Liver (tissue), 9 donors: ENCODE measurements around the gene ARHGAP8. TPM values are rescaled to one million over a fixed set of nuclear protein-coding genes. Genes with fewer than 3 reads are reported as not detected.

Experiments
- DNase-seq: peaks from one replicate; pipeline ENCODE4 v3.0.0-alpha.2; 2017; ENCODE audit warnings: low spot score
- H3K27ac ChIP-seq, 2 donors: one replicate each; pipeline ENCODE4 v1.7.0; 2013; ENCODE audit warnings: inconsistent platforms in 2 of 2, low read length in 2 of 2, control low read depth in 1 of 2, low read depth in 1 of 2, mild to moderate bottlenecking in 1 of 2
- H3K27me3 ChIP-seq, 4 donors: one replicate each; pipeline versions ENCODE4 v1.6.1 to v1.7.0; 2013; ENCODE audit warnings: low read length in 3 of 4, inconsistent platforms in 1 of 4, mild to moderate bottlenecking in 1 of 4, moderate library complexity in 1 of 4; ENCODE audit not compliant: control insufficient read depth in 4 of 4, insufficient read depth in 4 of 4
- H3K36me3 ChIP-seq, 4 donors: one replicate each; pipeline versions ENCODE4 v1.6.1 to v1.7.0; 2013; ENCODE audit warnings: low read length in 3 of 4, mild to moderate bottlenecking in 3 of 4, low read depth in 1 of 4, moderate library complexity in 1 of 4; ENCODE audit not compliant: control insufficient read depth in 4 of 4, insufficient read depth in 3 of 4
- H3K4me1 ChIP-seq, 4 donors: one replicate each; pipeline versions ENCODE4 v1.6.1 to v1.7.0; 2013; ENCODE audit warnings: low read length in 3 of 4, mild to moderate bottlenecking in 3 of 4, moderate library complexity in 1 of 4; ENCODE audit not compliant: control insufficient read depth in 4 of 4, insufficient read depth in 4 of 4
- H3K4me3 ChIP-seq, 3 donors: one replicate each; pipeline versions ENCODE4 v1.6.1 to v1.7.0; 2013; ENCODE audit warnings: low read length in 3 of 3, control low read depth in 1 of 3, low read depth in 1 of 3, mild to moderate bottlenecking in 1 of 3
- H3K9ac ChIP-seq, 2 donors: one replicate each; pipeline ENCODE4 v1.7.0; 2013; ENCODE audit warnings: low read length in 2 of 2, mild to moderate bottlenecking in 2 of 2, moderate library complexity in 2 of 2, control low read depth in 1 of 2, low read depth in 1 of 2
- H3K9me3 ChIP-seq, 4 donors: one replicate each; pipeline versions ENCODE4 v1.6.1 to v1.7.0; 2013; ENCODE audit warnings: low read length in 3 of 4; ENCODE audit not compliant: control insufficient read depth in 4 of 4
- CTCF ChIP-seq: fragments of 150-350 bp; IDR thresholded peaks from 2 replicates; pipeline ENCODE4 v1.5.1; 2017; ENCODE audit warnings: improper control_type of control experiment, low read depth, low read length; ENCODE audit not compliant: missing input control
- EGR1 ChIP-seq, 2 donors: IDR thresholded peaks; 2 replicates each; pipeline ENCODE4 v1.6.1; 2016 to 2018; ENCODE audit warnings: antibody characterized with exemption in 2 of 2, low read depth in 2 of 2
- FOXA1 ChIP-seq: IDR thresholded peaks from 2 replicates; pipeline ENCODE4 v1.6.1; 2016; ENCODE audit warnings: antibody characterized with exemption
- FOXA2 ChIP-seq: IDR thresholded peaks from 2 replicates; pipeline ENCODE4 v1.6.1; 2016; ENCODE audit warnings: antibody characterized with exemption
- GABPA ChIP-seq, 2 donors: IDR thresholded peaks in 1 of 2; conservative IDR thresholded peaks in 1 of 2; 2 replicates each; pipeline ENCODE4 v1.6.1; 2016; ENCODE audit warnings: antibody characterized with exemption in 2 of 2, mild to moderate bottlenecking in 1 of 2, moderate library complexity in 1 of 2
- HNF4A ChIP-seq, 2 donors: conservative IDR thresholded peaks; 2 replicates each; pipeline ENCODE4 v1.6.1; 2016; ENCODE audit warnings: antibody characterized with exemption in 2 of 2, mild to moderate bottlenecking in 2 of 2
- HNF4G ChIP-seq: IDR thresholded peaks from 2 replicates; pipeline ENCODE4 v1.6.1; 2016; ENCODE audit warnings: antibody characterized with exemption
- JUND ChIP-seq, 2 donors: IDR thresholded peaks; 2 replicates each; pipeline ENCODE4 v1.6.1; 2016; ENCODE audit warnings: antibody characterized with exemption in 2 of 2
- MAX ChIP-seq: IDR thresholded peaks from 2 replicates; pipeline ENCODE4 v1.6.1; 2016; ENCODE audit warnings: antibody characterized with exemption
- NR2F2 ChIP-seq: IDR thresholded peaks from 2 replicates; pipeline ENCODE4 v1.6.1; 2016; ENCODE audit warnings: antibody characterized with exemption
- RAD21 ChIP-seq, 2 donors: IDR thresholded peaks; 2 replicates each; pipeline ENCODE4 v1.6.1; 2016; ENCODE audit warnings: antibody characterized with exemption in 2 of 2, mild to moderate bottlenecking in 2 of 2
- REST ChIP-seq: IDR thresholded peaks from 2 replicates; pipeline ENCODE4 v1.6.1; 2016; ENCODE audit warnings: antibody characterized with exemption, mild to moderate bottlenecking
- RXRA ChIP-seq, 2 donors: IDR thresholded peaks; 2 replicates each; pipeline ENCODE4 v1.6.1; 2017 to 2018; ENCODE audit warnings: antibody characterized with exemption in 2 of 2, mild to moderate bottlenecking in 1 of 2
- SP1 ChIP-seq: IDR thresholded peaks from 2 replicates; pipeline ENCODE4 v1.6.1; 2018; ENCODE audit warnings: antibody characterized with exemption, mild to moderate bottlenecking
- TAF1 ChIP-seq: conservative IDR thresholded peaks from 2 replicates; pipeline ENCODE4 v1.6.1; 2016; ENCODE audit warnings: antibody characterized with exemption, mild to moderate bottlenecking
- YY1 ChIP-seq: IDR thresholded peaks from 2 replicates; pipeline ENCODE4 v1.6.1; 2016; ENCODE audit warnings: antibody characterized with exemption, mild to moderate bottlenecking
- ZBTB33 ChIP-seq: IDR thresholded peaks from 2 replicates; pipeline ENCODE4 v1.6.1; 2016; ENCODE audit warnings: antibody characterized with exemption
- WGBS: extraction: QIAGEN DNeasy Blood & Tissue Kit; methylation state at CpG from one replicate; pipeline ENCODE4 v1.1.7; 2013; 5-methylcytosine and 5-hydroxymethylcytosine counted together
- polyA plus RNA-seq, 2 donors: library from polyadenylated mRNA; stranded (reverse) in 1 of 2; unstranded in 1 of 2; fragments of 200-250 nt in 1 of 2; fragments of >200 nt in 1 of 2; fragmentation: Nextera tagmentation in 1 of 2; extraction: Ambion mirVana in 1 of 2; gene quantifications; one replicate each; pipeline versions ENCODE4 v1.2.1 to v1.2.3, GENCODE V29; 2013 to 2015
- total RNA-seq, 2 donors: library from RNA; depleted of rRNA; stranded (reverse); fragments of >200 nt; gene quantifications; one replicate each; pipeline ENCODE4 v1.2.3, GENCODE V29; 2014
- donor health status: healthy.
- donor health status: healthy.
- donor health status: healthy.
- donor health status: healthy.
- donor health status: healthy.

ARHGAP8 gene
- total and polyA plus RNA-seq, 4 donors, result 0.58 to 1.8 (median 1.1) TPM

- H3K4me1 ChIP-seq, result peaks cover 0 to 1% (median under 1%) of the 10 kb centered on the region in 4 donors
- no peaks in the 10 kb centered on the region for H3K27me3 ChIP-seq
- TF ChIP-seq EGR1 (IDR thresholded peaks at IDR 0.05; ENCODE audit: low read depth in 2 of 2) (no peak), CTCF (no peak), GABPA (IDR thresholded peaks at IDR 0.05 in 1 of 2, conservative IDR thresholded peaks at IDR 0.05 in 1 of 2) (no peak), HNF4G (no peak), MAX (no peak), NR2F2 (no peak), TAF1 (no peak), HNF4A (conservative IDR thresholded peaks at IDR 0.05) (no peak), SP1 (no peak), FOXA1 (no peak), FOXA2 (no peak), JUND (IDR thresholded peaks at IDR 0.05) (no peak), RXRA (IDR thresholded peaks at IDR 0.05) (no peak), ZBTB33 (no peak), YY1 (no peak), REST (no peak), RAD21 (IDR thresholded peaks at IDR 0.05) (no peak)
- no peak overlapping the region for H3K27ac ChIP-seq
- H3K9ac ChIP-seq, result no peak overlapping the region
- no peak for DNase-seq
- H3K9me3 ChIP-seq, result no peaks in the 10 kb centered on the region
- H3K36me3 ChIP-seq, result no peaks in the 10 kb centered on the region
- WGBS, result 89% methylated on average over 27 of the region's 27 CpGs
- no peak overlapping the region for H3K4me3 ChIP-seq
Observed at GRCh38 chr22:44815099-44816070, 63.0 kb downstream of the ARHGAP8 start.
